Stimulated activated CD4-positive, alpha-beta T cell treated with anti-CD3 and anti-CD28 coated beads, TNF-alpha, amount 100 ng/mL, for 48 hours (primary cell): ENCODE measurements around the gene ABTB2.

ENCODE experiments used
- DNase-seq, 3 donors: peaks; one replicate each; pipeline ENCODE4 v3.0.0-alpha.2; 2020; ENCODE audit warnings: low read depth in 3 of 3

Gene ABTB2

GRCh38 chr11:34169686-34170085, 188.1 kb downstream of the ABTB2 start:
- no peak for DNase-seq

- no peak for DNase-seq
Measured at GRCh38 chr11:34168642-34169420, 189.0 kb downstream of the ABTB2 start.

DNA sequence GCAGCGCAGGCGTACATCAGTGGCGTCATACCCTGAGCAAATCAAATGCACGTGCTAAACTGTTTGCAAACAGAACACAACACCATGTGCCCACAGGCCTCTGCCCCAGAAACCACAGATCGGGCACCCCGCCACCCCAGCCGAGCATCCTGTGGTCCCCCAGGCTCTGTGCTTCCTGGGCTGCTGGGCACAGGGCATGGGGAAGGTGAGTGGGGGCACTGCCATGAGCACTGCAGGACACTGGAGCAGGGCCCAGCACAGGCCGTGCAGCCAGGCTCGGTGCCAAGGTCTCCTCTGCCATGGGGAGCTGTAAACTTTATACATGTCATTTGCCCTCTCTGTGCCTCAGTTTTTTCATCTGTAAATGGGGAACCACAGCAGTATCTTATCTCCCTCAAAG, 189.8 kb downstream of the ABTB2 start:
- DNase-seq = no peak

- DNase-seq = no peak
Measured at GRCh38 chr11:34166806-34167740, 190.7 kb downstream of the ABTB2 start.

- no peak for DNase-seq
Measured at GRCh38 chr11:34165786-34166555, 191.8 kb downstream of the ABTB2 start.

DNA sequence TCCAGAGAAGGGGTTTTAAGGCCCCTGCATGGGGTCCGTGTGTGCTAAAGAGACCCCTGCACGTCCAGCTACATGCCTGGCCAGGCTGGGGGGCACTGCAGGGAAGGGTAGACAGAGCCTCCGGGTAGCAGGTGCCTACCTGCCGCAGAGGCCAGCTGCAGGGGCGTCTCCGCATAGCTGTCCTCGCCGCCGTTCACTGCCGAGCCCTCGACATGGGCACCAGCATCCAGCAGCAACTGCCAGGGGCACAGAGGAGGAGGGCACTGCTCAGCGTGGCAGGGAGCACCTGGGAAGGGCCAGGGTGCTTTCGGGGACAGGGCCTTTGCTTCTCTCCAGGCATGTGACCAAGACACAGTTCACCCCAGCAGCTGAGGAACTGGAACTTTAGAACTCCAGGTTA, 192.7 kb downstream of the ABTB2 start:
- DNase-seq = no peak

DNA sequence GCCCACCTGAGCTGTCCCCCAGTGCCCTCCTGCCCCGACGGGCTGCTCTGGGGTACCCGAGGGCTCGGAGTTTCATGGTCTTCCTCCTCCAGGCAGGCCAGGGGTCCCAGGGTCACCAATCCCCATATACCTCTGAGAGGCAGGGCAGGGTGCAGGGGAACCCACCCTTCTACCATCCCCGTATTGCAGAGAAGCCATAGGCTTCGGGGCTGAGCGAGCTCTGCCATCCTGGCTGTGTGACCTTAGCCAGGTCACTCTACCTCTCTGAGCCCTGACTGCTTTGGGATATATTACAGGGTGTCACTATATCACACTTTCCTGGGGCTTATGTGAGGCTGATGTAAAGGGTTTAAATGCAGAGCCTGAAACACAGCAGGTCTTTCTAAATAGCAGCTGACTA, 195.0 kb downstream of the ABTB2 start:
- no peak for DNase-seq

GRCh38 chr11:34162493-34162820, 195.4 kb downstream of the ABTB2 start:
- no peak for DNase-seq

GRCh38 chr11:34161812-34162492, 195.9 kb downstream of the ABTB2 start:
- peak; percentile 15 to 42 (median 27) for DNase-seq

DNA sequence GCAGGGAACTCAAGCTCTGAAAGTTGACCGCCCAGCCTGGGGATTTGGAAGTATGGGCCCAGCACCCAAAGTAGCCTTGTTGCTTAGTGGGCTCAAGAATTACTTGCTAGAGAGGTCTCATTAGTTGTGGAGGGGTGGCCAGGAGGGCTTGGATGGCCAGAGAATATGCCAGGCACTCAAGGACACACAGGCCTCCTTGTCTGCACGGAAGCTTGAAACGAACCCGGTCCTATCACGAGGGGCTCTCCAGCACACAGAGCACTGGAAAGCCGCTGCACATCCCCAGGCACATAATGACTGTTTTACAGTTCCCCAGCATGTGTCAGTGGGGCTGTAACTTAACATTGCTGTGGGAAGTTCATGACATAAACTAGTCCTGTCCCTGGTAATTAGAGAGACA, 196.4 kb downstream of the ABTB2 start:
- DNase-seq = no peak

DNA sequence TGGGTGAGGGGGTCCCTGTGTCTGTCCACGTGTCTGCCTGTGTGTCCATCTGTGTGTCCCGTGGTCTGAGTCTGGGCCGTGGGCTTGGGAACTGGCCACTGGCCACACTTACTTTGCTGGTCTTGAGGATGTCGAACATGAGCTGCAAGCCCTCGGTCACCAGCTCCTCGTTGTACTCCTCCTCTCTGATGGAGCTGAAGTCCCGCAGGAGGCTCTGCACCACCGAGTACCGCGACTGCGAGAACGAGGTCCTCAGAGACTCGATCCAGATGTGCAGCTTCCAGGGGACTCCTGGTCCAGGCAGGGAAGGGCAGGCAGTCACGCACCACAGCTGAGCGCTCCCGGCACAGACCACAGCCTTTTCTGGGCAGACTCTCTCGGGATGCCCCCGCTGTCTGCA, 197.0 kb downstream of the ABTB2 start:
- DNase-seq = no peak

DNA sequence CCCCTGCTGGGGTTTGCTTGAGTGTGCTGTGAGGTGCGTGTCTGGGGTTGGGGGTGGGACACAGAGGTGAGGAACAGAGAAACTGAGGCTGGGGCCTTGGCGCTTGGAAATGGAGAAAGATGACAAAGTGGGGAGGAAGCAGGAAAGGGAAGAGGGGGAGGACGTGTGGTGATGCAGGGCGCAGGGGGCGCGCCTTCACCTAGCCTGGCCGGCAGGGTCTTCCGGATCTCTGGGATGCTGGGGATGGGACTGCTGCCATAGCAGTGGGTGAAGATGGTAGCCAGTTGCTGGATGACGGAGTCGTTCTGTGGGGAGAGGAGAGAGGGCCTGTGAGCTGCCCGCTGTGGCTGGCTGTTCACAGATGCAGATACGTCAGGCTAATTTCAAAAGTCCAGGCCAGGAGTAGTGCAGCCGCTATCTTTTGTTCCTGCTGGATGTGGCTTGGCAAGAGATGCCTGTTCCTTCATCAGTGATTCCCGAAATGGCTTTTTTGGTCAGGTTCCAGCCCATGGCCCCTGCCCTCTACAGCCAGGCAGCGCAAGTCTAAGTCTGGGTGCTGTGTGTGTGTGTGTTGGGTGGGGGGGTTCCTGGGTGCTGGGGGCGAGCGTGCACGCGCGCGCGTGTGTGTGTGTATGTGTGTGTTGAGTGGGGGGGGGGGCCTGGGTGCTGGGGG, 197.6 kb downstream of the ABTB2 start:
- DNase-seq = no peak

DNA sequence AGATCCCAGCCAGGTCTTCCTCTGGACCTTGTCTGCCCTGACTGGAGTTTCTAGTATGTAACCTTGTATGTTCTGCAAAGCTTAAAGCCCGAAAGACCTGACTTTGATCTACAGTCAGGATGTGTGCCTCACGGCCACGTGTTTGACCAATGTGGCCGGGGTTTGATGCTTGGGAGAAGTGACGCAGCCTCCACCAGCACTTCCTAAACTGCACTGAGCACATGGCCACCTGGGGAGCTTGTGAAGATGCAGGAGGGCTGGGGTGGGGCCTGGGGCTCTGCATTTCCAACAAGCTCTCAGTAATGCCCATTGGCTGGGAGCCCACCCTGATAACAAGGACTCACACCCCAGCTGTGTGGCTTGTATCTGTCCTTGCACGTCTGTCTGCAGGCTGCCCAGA, 199.1 kb downstream of the ABTB2 start:
- DNase-seq = no peak

- no peak for DNase-seq
Measured at GRCh38 chr11:34157163-34157562, 200.6 kb downstream of the ABTB2 start.

DNA sequence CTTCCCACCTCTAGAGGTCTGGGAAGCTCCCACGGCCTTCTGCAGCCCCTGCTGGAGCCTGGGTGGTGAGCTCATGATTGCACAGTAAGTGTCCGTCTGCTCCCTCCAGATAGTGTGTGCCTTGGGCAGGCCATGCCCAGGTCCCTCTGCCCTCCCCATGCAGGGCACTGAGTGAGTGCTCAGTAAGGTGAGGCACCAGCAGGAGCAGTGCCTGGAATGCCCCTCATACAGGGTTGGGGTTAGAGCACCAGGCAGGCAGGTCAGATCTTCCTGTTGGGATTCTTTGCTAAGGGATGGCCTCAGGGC, 202.1 kb downstream of the ABTB2 start:
- DNase-seq = no peak

GRCh38 chr11:34155057-34155756, 202.6 kb downstream of the ABTB2 start:
- no peak for DNase-seq

GRCh38 chr11:34154059-34154875, 203.5 kb downstream of the ABTB2 start:
- DNase-seq = no peak

DNA sequence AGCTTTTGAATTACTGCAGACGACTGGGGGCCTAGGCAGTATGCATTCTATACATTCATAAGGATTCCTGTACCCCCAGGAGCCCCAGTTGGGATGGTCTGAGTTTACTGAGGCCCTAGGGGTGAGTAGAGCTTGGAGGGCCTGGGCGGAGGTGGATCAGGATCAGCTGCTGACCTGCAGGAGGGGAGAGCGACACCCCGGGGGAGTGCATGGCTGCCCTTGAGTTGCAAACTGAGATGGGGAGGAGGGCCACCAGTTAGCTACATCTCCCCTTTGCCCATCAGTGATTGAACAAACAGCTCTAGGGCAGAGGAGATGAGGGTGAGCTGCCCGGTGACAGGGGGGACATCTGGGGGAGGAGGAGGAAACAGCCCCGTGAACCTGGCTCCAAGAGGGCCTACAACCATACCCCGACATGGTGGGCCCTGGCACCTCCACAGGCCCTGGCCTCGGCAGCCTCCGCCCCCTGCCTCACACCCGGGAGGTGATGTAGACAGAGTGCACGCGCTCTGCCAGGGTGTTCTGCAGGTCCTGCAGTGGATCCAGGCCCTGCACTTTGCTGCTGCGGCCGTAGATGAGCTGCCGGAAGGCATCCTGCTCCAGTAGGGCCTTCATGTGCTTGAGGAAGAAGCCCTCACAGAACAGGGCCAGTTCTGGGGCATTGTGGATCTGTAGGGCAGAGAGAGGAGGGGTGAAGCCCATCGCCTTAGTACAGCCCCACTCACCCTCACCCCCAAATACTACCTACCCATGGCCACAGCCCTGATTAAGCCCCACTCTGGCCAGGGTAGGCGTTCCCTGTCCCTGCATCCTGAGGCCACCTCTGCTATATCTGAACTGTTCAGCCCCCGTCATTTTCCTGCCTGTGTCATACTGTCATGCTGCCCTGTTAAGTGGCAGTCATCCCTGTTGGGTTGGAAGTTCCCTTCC, 205.6 kb downstream of the ABTB2 start:
- DNase-seq = no peak

GRCh38 chr11:34151166-34151565, 206.6 kb downstream of the ABTB2 start:
- DNase-seq = no peak
